Measurements from ENCODE around the gene AMT.

The AMT gene

DNA sequence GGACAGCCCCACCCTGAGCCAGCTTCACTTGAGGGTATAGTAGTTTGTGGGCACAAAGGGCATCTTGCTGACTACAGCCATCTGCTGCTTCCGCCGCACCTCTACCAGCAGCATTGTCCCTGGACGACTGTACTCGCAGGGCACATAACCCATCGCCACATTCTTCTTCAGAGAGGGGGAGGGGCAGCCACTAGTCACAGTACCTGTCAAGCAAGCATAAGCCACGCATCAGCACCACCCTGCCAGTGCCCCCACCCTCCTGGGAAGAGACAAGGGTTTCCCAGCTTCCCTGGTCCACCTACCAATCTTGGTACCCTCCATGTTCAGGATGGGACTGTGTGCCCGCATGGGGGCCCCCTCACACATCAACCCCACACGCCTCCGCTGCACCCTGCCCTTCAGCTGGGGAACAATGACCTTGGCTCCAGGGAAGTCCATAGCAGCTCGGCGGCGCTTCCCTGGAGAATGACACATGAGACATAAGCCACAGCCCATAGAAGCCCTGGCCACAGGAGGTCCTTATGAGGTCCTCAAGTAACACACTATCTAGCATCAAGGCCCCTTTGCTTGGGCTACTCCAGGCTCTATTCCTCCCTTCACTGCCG is 4.7 kb downstream of the AMT start (continued):
- TF ChIP-seq, protein P1, sequence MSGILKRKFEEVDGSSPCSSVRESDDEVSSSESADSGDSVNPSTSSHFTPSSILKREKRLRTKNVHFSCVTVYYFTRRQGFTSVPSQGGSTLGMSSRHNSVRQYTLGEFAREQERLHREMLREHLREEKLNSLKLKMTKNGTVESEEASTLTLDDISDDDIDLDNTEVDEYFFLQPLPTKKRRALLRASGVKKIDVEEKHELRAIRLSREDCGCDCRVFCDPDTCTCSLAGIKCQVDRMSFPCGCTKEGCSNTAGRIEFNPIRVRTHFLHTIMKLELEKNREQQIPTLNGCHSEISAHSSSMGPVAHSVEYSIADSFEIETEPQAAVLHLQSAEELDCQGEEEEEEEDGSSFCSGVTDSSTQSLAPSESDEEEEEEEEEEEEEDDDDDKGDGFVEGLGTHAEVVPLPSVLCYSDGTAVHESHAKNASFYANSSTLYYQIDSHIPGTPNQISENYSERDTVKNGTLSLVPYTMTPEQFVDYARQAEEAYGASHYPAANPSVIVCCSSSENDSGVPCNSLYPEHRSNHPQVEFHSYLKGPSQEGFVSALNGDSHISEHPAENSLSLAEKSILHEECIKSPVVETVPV (CRISPR knock-in tag; IDR thresholded peaks at IDR 0.05): no peak
- TF ChIP-seq ESRRG (CRISPR knock-in tag; IDR thresholded peaks at IDR 0.05): no peak
- no peak for TF ChIP-seq ZFP30 (CRISPR knock-in tag; IDR thresholded peaks at IDR 0.05)
- TF ChIP-seq, protein P2, sequence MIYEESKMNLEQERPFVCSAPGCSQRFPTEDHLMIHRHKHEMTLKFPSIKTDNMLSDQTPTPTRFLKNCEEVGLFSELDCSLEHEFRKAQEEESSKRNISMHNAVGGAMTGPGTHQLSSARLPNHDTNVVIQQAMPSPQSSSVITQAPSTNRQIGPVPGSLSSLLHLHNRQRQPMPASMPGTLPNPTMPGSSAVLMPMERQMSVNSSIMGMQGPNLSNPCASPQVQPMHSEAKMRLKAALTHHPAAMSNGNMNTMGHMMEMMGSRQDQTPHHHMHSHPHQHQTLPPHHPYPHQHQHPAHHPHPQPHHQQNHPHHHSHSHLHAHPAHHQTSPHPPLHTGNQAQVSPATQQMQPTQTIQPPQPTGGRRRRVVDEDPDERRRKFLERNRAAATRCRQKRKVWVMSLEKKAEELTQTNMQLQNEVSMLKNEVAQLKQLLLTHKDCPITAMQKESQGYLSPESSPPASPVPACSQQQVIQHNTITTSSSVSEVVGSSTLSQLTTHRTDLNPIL (CRISPR knock-in tag; IDR thresholded peaks at IDR 0.05; ENCODE audit: low read depth): no peak
- no peak for TF ChIP-seq OSR1 (CRISPR knock-in tag; IDR thresholded peaks at IDR 0.05)
- TF ChIP-seq TOX (CRISPR knock-in tag; IDR thresholded peaks at IDR 0.05; ENCODE audit: borderline replicate concordance): no peak

DNA sequence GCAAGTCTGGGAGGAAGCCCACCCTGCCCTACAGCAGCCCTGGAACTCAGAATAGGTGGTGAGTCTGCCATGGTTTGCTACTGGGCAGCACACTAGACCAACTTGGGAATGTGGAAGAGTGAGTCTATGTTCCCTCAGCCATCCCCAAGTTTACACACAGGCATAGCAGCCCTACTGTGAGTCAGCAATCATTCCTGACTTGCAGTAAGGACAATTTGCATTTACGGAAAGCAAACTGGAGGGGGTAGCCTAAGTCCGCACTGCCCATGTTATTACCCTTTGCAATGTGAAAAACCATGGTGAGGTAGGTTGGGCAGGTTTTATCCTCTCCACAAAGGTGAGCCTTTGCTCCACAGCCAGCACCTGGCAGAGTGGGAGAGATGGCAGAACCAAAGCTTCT is 5.4 kb downstream of the AMT start:
- TF ChIP-seq SNAI2 (CRISPR knock-in tag; IDR thresholded peaks at IDR 0.05) (no peak), ZFP3 (CRISPR knock-in tag; IDR thresholded peaks at IDR 0.05) (no peak), ZFP30 (CRISPR knock-in tag; IDR thresholded peaks at IDR 0.05) (no peak), CSDC2 (CRISPR knock-in tag; IDR thresholded peaks at IDR 0.05) (no peak), GLIS3 (CRISPR knock-in tag; IDR thresholded peaks at IDR 0.05) (no peak), ESRRG (CRISPR knock-in tag; IDR thresholded peaks at IDR 0.05) (no peak), TOX (CRISPR knock-in tag; IDR thresholded peaks at IDR 0.05; ENCODE audit: borderline replicate concordance) (no peak), ZNF565 (CRISPR knock-in tag; conservative IDR thresholded peaks at IDR 0.05; ENCODE audit: low read depth) (no peak), BACH2 (CRISPR knock-in tag; IDR thresholded peaks at IDR 0.05; ENCODE audit: borderline replicate concordance) (no peak)
- TF ChIP-seq, protein P3, sequence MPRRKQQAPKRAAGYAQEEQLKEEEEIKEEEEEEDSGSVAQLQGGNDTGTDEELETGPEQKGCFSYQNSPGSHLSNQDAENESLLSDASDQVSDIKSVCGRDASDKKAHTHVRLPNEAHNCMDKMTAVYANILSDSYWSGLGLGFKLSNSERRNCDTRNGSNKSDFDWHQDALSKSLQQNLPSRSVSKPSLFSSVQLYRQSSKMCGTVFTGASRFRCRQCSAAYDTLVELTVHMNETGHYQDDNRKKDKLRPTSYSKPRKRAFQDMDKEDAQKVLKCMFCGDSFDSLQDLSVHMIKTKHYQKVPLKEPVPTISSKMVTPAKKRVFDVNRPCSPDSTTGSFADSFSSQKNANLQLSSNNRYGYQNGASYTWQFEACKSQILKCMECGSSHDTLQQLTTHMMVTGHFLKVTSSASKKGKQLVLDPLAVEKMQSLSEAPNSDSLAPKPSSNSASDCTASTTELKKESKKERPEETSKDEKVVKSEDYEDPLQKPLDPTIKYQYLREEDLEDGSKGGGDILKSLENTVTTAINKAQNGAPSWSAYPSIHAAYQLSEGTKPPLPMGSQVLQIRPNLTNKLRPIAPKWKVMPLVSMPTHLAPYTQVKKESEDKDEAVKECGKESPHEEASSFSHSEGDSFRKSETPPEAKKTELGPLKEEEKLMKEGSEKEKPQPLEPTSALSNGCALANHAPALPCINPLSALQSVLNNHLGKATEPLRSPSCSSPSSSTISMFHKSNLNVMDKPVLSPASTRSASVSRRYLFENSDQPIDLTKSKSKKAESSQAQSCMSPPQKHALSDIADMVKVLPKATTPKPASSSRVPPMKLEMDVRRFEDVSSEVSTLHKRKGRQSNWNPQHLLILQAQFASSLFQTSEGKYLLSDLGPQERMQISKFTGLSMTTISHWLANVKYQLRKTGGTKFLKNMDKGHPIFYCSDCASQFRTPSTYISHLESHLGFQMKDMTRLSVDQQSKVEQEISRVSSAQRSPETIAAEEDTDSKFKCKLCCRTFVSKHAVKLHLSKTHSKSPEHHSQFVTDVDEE (CRISPR knock-in tag; IDR thresholded peaks at IDR 0.05): no peak
- TF ChIP-seq, protein P1 (CRISPR knock-in tag; IDR thresholded peaks at IDR 0.05): no peak
- TF ChIP-seq, protein P4, sequence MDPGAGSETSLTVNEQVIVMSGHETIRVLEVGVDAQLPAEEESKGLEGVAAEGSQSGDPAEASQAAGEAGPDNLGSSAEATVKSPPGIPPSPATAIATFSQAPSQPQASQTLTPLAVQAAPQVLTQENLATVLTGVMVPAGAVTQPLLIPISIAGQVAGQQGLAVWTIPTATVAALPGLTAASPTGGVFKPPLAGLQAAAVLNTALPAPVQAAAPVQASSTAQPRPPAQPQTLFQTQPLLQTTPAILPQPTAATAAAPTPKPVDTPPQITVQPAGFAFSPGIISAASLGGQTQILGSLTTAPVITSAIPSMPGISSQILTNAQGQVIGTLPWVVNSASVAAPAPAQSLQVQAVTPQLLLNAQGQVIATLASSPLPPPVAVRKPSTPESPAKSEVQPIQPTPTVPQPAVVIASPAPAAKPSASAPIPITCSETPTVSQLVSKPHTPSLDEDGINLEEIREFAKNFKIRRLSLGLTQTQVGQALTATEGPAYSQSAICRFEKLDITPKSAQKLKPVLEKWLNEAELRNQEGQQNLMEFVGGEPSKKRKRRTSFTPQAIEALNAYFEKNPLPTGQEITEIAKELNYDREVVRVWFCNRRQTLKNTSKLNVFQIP (CRISPR knock-in tag; IDR thresholded peaks at IDR 0.05; ENCODE audit: borderline replicate concordance, low read depth): no peak
- TF ChIP-seq, protein P5, sequence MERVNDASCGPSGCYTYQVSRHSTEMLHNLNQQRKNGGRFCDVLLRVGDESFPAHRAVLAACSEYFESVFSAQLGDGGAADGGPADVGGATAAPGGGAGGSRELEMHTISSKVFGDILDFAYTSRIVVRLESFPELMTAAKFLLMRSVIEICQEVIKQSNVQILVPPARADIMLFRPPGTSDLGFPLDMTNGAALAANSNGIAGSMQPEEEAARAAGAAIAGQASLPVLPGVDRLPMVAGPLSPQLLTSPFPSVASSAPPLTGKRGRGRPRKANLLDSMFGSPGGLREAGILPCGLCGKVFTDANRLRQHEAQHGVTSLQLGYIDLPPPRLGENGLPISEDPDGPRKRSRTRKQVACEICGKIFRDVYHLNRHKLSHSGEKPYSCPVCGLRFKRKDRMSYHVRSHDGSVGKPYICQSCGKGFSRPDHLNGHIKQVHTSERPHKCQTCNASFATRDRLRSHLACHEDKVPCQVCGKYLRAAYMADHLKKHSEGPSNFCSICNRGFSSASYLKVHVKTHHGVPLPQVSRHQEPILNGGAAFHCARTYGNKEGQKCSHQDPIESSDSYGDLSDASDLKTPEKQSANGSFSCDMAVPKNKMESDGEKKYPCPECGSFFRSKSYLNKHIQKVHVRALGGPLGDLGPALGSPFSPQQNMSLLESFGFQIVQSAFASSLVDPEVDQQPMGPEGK (CRISPR knock-in tag; IDR thresholded peaks at IDR 0.05; ENCODE audit: borderline replicate concordance): no peak
- no peak for ATAC-seq

DNA sequence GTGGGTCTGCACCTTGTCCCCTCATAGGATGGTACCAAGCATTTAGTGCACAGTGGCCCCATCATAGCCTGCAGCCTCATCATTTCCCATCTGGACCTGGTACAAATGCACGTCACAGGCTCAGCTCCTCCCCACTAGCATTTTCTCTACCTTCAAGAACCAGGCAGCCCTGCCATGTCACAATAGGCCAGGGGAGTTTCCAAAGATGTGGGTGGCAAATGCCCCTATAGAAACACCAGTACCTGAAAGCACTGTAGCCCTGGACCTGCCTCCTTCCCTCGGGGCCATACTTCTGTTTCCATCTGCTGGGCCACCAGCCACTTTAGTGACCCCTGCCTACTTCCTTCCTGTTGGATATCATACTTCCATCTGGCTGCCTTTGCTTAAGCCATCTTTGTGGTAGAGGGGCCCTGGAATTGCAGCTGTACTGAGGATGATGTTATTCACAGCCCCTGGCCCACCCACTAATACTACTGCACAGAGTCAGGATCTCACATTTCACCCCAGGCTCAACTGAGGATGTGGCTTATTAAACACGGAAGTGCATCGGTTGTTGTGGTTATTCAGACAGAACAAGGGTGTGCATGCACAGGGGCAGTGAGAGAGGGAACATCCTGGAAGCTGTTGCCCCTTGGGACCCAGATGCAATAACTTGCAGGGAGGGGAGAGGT is 6.2 kb downstream of the AMT start:
- no peak for ATAC-seq
- TF ChIP-seq GLIS3 (CRISPR knock-in tag; IDR thresholded peaks at IDR 0.05) (no peak), TOX (CRISPR knock-in tag; IDR thresholded peaks at IDR 0.05; ENCODE audit: borderline replicate concordance) (no peak), BACH2 (CRISPR knock-in tag; IDR thresholded peaks at IDR 0.05; ENCODE audit: borderline replicate concordance) (no peak), ZFP3 (CRISPR knock-in tag; IDR thresholded peaks at IDR 0.05) (no peak), ZNF8 (CRISPR knock-in tag; IDR thresholded peaks at IDR 0.05) (no peak), RARB (CRISPR knock-in tag; IDR thresholded peaks at IDR 0.05) (no peak), ZNF565 (CRISPR knock-in tag; conservative IDR thresholded peaks at IDR 0.05; ENCODE audit: low read depth) (no peak), PPARA (CRISPR knock-in tag; IDR thresholded peaks at IDR 0.05; ENCODE audit: borderline replicate concordance) (no peak)
- TF ChIP-seq, protein P5 (CRISPR knock-in tag; IDR thresholded peaks at IDR 0.05; ENCODE audit: borderline replicate concordance): no peak
- TF ChIP-seq, protein P4 (CRISPR knock-in tag; IDR thresholded peaks at IDR 0.05; ENCODE audit: borderline replicate concordance, low read depth): no peak
- TF ChIP-seq, protein P2 (CRISPR knock-in tag; IDR thresholded peaks at IDR 0.05; ENCODE audit: low read depth): no peak

Data from SK-N-SH treated with all-trans-retinoic acid at 6 μM for 48 hours (cell line).